ENCODE data around the gene BEST1. TPM values are rescaled to one million over a fixed set of nuclear protein-coding genes. Genes with fewer than 3 reads are reported as not detected.

The BEST1 gene
- total and polyA plus RNA-seq, 2 of the 13 experiments (the other 11 are each of a cell fraction or from before 2014, with no cell fraction given), result 0.09 to 0.65 TPM

DNA sequence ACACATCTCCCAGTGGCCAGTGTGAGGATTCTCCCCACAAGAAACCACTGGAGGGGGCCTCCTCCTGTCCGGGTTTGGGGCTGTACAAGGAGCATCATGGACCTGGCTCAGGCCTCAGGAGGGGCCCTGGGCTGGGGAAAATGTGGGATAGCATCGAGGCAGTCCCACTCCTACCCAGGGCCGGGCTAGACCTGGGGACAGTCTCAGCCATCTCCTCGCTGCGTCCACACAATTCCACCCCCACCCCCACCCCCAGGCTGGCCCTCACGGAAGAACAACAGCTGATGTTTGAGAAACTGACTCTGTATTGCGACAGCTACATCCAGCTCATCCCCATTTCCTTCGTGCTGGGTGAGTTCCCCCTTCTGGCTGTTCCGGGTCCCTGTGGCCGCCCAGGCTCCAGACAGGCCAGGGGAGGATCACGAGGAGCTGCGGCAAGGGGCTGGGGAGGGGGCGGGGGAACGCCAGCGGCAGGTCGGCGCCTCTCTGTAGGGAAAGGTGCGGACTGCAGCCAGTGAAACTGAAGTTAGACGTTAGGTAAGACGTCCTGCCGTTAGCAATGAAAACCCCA is 4.8 kb downstream of the BEST1 start (continued):
- TF ChIP-seq, protein P1, sequence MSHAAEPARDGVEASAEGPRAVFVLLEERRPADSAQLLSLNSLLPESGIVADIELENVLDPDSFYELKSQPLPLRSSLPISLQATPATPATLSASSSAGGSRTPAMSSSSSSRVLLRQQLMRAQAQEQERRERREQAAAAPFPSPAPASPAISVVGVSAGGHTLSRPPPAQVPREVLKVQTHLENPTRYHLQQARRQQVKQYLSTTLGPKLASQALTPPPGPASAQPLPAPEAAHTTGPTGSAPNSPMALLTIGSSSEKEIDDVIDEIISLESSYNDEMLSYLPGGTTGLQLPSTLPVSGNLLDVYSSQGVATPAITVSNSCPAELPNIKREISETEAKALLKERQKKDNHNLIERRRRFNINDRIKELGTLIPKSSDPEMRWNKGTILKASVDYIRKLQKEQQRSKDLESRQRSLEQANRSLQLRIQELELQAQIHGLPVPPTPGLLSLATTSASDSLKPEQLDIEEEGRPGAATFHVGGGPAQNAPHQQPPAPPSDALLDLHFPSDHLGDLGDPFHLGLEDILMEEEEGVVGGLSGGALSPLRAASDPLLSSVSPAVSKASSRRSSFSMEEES (CRISPR knock-in tag; IDR thresholded peaks at IDR 0.05), result no peak
- TF ChIP-seq TBL1XR1 (IDR thresholded peaks at IDR 0.05; ENCODE audit: borderline replicate concordance, low read length, partially characterized antibody) (no peak), ELF3 (CRISPR knock-in tag; IDR thresholded peaks at IDR 0.05) (peak; percentile 39; the same call in 1 of the 2 replicates), RAD21 (CRISPR knock-in tag; IDR thresholded peaks at IDR 0.05) (no peak), SAP130 (CRISPR knock-in tag; IDR thresholded peaks at IDR 0.05; ENCODE audit: low read depth) (peak; percentile 51; the same call in 1 of the 2 replicates), SP5 (CRISPR knock-in tag; IDR thresholded peaks at IDR 0.05; ENCODE audit: borderline replicate concordance, low read depth) (no peak), CHD2 (IDR thresholded peaks at IDR 0.05; ENCODE audit: low read depth, low read length) (0 out of 2 replicates have a peak, but pooled peaks have one; percentile 8), ZNF749 (CRISPR knock-in tag; IDR thresholded peaks at IDR 0.05; ENCODE audit: borderline replicate concordance) (no peak), ZNF775 (CRISPR knock-in tag; IDR thresholded peaks at IDR 0.05; ENCODE audit: borderline replicate concordance) (no peak), TBX2 (CRISPR knock-in tag; IDR thresholded peaks at IDR 0.05; ENCODE audit: borderline replicate concordance) (no peak), KAT7 (CRISPR knock-in tag; IDR thresholded peaks at IDR 0.05; ENCODE audit: borderline replicate concordance) (no peak), ZFP36L2 (CRISPR knock-in tag; IDR thresholded peaks at IDR 0.05) (no peak), ZFP90 (CRISPR knock-in tag; IDR thresholded peaks at IDR 0.05; ENCODE audit: borderline replicate concordance) (no peak), SRY (CRISPR knock-in tag; IDR thresholded peaks at IDR 0.05) (no peak), CEBPG (CRISPR knock-in tag; IDR thresholded peaks at IDR 0.05) (peak; percentile 70), CBX1 (IDR thresholded peaks at IDR 0.05; ENCODE audit: low read depth) (no peak), AHR (CRISPR knock-in tag; IDR thresholded peaks at IDR 0.05) (no peak), GATAD2A (CRISPR knock-in tag; IDR thresholded peaks at IDR 0.05) (peak; percentile 52), ZFAT (CRISPR knock-in tag; conservative IDR thresholded peaks at IDR 0.05) (no peak), SOX6 (IDR thresholded peaks at IDR 0.05) (no peak), SOX6 (CRISPR knock-in tag; IDR thresholded peaks at IDR 0.05) (peak; percentile 38; the same call in 1 of the 2 replicates)
- TF ChIP-seq, protein P2, sequence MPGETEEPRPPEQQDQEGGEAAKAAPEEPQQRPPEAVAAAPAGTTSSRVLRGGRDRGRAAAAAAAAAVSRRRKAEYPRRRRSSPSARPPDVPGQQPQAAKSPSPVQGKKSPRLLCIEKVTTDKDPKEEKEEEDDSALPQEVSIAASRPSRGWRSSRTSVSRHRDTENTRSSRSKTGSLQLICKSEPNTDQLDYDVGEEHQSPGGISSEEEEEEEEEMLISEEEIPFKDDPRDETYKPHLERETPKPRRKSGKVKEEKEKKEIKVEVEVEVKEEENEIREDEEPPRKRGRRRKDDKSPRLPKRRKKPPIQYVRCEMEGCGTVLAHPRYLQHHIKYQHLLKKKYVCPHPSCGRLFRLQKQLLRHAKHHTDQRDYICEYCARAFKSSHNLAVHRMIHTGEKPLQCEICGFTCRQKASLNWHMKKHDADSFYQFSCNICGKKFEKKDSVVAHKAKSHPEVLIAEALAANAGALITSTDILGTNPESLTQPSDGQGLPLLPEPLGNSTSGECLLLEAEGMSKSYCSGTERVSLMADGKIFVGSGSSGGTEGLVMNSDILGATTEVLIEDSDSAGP (CRISPR knock-in tag; IDR thresholded peaks at IDR 0.05; ENCODE audit: borderline replicate concordance), result peak; percentile 25; the same call in 1 of the 2 replicates
- TF ChIP-seq, protein P3, sequence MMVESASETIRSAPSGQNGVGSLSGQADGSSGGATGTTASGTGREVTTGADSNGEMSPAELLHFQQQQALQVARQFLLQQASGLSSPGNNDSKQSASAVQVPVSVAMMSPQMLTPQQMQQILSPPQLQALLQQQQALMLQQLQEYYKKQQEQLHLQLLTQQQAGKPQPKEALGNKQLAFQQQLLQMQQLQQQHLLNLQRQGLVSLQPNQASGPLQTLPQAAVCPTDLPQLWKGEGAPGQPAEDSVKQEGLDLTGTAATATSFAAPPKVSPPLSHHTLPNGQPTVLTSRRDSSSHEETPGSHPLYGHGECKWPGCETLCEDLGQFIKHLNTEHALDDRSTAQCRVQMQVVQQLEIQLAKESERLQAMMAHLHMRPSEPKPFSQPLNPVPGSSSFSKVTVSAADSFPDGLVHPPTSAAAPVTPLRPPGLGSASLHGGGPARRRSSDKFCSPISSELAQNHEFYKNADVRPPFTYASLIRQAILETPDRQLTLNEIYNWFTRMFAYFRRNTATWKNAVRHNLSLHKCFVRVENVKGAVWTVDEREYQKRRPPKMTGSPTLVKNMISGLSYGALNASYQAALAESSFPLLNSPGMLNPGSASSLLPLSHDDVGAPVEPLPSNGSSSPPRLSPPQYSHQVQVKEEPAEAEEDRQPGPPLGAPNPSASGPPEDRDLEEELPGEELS (CRISPR knock-in tag; IDR thresholded peaks at IDR 0.05), result no peak
- TF ChIP-seq, protein P4, sequence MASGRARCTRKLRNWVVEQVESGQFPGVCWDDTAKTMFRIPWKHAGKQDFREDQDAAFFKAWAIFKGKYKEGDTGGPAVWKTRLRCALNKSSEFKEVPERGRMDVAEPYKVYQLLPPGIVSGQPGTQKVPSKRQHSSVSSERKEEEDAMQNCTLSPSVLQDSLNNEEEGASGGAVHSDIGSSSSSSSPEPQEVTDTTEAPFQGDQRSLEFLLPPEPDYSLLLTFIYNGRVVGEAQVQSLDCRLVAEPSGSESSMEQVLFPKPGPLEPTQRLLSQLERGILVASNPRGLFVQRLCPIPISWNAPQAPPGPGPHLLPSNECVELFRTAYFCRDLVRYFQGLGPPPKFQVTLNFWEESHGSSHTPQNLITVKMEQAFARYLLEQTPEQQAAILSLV (CRISPR knock-in tag; IDR thresholded peaks at IDR 0.05; ENCODE audit: borderline replicate concordance), result no peak
- TF ChIP-seq, protein P5, sequence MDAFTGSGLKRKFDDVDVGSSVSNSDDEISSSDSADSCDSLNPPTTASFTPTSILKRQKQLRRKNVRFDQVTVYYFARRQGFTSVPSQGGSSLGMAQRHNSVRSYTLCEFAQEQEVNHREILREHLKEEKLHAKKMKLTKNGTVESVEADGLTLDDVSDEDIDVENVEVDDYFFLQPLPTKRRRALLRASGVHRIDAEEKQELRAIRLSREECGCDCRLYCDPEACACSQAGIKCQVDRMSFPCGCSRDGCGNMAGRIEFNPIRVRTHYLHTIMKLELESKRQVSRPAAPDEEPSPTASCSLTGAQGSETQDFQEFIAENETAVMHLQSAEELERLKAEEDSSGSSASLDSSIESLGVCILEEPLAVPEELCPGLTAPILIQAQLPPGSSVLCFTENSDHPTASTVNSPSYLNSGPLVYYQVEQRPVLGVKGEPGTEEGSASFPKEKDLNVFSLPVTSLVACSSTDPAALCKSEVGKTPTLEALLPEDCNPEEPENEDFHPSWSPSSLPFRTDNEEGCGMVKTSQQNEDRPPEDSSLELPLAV (CRISPR knock-in tag; conservative IDR thresholded peaks at IDR 0.05; ENCODE audit: low read depth), result no peak
